Measurements from ENCODE around the gene C7. TPM values are rescaled to one million over a fixed set of nuclear protein-coding genes. Genes with fewer than 3 reads are reported as not detected.

Gene C7
- total and polyA plus RNA-seq, 2 of the 13 experiments (the other 11 are each of a cell fraction or from before 2014, with no cell fraction given), result 1.7 to 3.5 TPM

DNA sequence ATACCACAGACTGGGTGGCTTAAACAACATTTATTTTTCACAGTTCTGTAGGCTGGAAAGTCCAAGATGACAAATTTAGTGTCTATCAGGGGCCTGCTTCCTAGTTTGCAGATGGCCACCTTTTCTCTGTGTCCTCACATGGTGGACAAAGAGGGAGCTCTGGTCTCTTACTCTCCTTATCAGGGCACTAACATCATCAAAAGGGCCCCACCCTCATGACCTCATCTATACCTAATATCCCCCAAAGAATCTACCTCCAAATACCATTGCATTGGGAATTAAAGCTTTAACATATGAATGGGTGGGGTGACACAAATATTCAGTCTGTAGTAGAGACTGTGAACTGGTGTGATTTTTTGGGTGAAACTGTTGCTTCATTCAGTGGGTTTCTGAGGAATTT, 78.1 kb downstream of the C7 start:
- no peak overlapping the region for H3K4me3 ChIP-seq (replicated peaks in 1 of 3; ENCODE audit: insufficient read depth in 1 of 3, low read depth in 2 of 3, low read length in 3 of 3)
- intact Hi-C loops (cut with micrococcal nuclease; ENCODE audit: unreplicated experiment), result no loop called here
- FAIRE-seq, result no peak
- no TSS peak for BruUV-seq (replicated peaks)
- H3K27ac ChIP-seq (ENCODE audit: extremely low read length, insufficient read depth, low read length), result no peak overlapping the region
- TF ChIP-seq TAF15 (IDR thresholded peaks at IDR 0.05; ENCODE audit: low read depth, low read length, poor library complexity, severe bottlenecking) (no peak), ZNF264 (CRISPR knock-in tag; IDR thresholded peaks at IDR 0.05) (peak; percentile 97)
- no peaks in the 10 kb centered on the region for H3K36me3 ChIP-seq (replicated peaks in 1 of 2; ENCODE audit: control insufficient read depth in 1 of 2, insufficient read depth in 2 of 2, low read length in 2 of 2)
- ChIA-PET POLR2A (no interaction called here), CTCF (ENCODE audit: low intra/inter-chr PET ratio, low total read pairs) (no interaction called here)
- no peak overlapping the region for H3K9ac ChIP-seq (ENCODE audit: insufficient read depth, low read depth, low read length)
- H3K27me3 ChIP-seq (ENCODE audit: control insufficient read depth in 1 of 2, insufficient read depth in 2 of 2, low read length in 2 of 2), result no peaks in the 10 kb centered on the region; a peak in 1 of 5 replicates
- peaks cover 39% of the 10 kb centered on the region for H3K4me1 ChIP-seq (ENCODE audit: insufficient read depth, low read length)
- H4K20me1 ChIP-seq (ENCODE audit: insufficient read depth, low read length), result no peaks in the 10 kb centered on the region
- no peaks in the 10 kb centered on the region for H3K79me2 ChIP-seq (ENCODE audit: insufficient read depth, low read length)
- no peak for ATAC-seq
- H3K9me3 ChIP-seq (ENCODE audit: low read length), result no peaks in the 10 kb centered on the region
- DNase-seq (ENCODE audit: low spot score), result no peak
- no peak overlapping the region for H2AFZ ChIP-seq (ENCODE audit: low read length)
- in situ Hi-C loops (cut with HindIII; ENCODE audit: extremely low pct_ligation_motif_present, low pct_unique_long_range_greater_than_20kb), result no loop called here
- no peak overlapping the region for H3K4me2 ChIP-seq (ENCODE audit: low read depth, low read length)

DNA sequence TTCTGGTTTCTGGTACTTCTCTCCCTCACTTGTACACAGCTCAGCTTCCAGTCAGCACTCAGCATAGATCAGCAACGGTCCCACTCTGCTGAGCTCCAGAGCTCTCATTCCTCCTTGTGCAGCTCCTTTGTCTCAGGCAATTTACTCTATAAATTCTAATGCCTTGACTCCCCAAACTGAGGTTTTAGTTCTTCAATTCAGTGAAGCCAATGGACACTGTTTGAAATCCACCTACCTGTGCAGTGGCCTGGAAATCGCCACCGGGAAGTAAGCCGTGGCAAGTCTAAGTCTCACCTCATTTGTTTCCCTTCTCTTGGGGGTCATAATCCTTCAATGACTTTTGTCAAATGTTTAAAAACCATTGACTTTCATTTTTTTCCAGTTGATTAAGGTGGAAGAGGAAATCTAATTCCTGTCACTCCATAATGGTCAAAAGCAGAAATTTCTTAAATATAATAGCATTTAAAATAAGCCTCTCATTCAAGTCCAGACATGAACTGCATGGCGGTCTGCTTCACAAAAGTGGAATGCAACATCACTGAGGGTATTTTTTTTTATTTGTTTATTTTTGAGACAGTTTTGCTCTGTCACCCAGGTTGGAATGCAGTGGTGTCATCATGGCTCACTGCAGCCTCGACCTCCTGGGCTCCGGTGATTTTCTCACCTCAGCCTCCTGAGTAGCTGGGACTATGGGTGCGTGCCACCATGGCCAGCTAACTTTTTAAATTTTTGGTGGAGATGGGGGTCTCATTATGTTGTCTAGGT, 79.6 kb downstream of the C7 start:
- BruUV-seq (replicated peaks), result no TSS peak
- Histone ChIP-seq H3K9ac (ENCODE audit: insufficient read depth, low read depth, low read length) (no peak overlapping the region), H3K4me2 (ENCODE audit: low read depth, low read length) (no peak overlapping the region), H2AFZ (ENCODE audit: low read length) (no peak overlapping the region), H3K4me3 (replicated peaks in 1 of 3; ENCODE audit: insufficient read depth in 1 of 3, low read depth in 2 of 3, low read length in 3 of 3) (no peak overlapping the region), H3K9me3 (ENCODE audit: low read length) (no peaks in the 10 kb centered on the region; the same call in 1 of the 2 replicates), H3K27me3 (ENCODE audit: control insufficient read depth in 1 of 2, insufficient read depth in 2 of 2, low read length in 2 of 2) (no peaks in the 10 kb centered on the region), H4K20me1 (ENCODE audit: insufficient read depth, low read length) (no peaks in the 10 kb centered on the region), H3K36me3 (replicated peaks in 1 of 2; ENCODE audit: control insufficient read depth in 1 of 2, insufficient read depth in 2 of 2, low read length in 2 of 2) (no peaks in the 10 kb centered on the region), H3K27ac (ENCODE audit: extremely low read length, insufficient read depth, low read length) (peak overlapping the region; percentile 4), H3K79me2 (ENCODE audit: insufficient read depth, low read length) (no peaks in the 10 kb centered on the region), H3K4me1 (ENCODE audit: insufficient read depth, low read length) (peaks cover 51% of the 10 kb centered on the region)
- peak; percentile 15 for DNase-seq (ENCODE audit: low spot score)
- ATAC-seq, result no peak
- 90% methylated on average over 8 of the region's 8 CpGs for WGBS (ENCODE audit: low lambda C conversion rate)
- ChIA-PET CTCF (ENCODE audit: low intra/inter-chr PET ratio, low total read pairs) (no interaction called here), POLR2A (no interaction called here)
- no peak for FAIRE-seq
- TF ChIP-seq HDAC1 (CRISPR knock-in tag; IDR thresholded peaks at IDR 0.05), result no peak
- TF ChIP-seq FOXM1 (CRISPR knock-in tag; IDR thresholded peaks at IDR 0.05), result no peak
- TF ChIP-seq, protein P1, sequence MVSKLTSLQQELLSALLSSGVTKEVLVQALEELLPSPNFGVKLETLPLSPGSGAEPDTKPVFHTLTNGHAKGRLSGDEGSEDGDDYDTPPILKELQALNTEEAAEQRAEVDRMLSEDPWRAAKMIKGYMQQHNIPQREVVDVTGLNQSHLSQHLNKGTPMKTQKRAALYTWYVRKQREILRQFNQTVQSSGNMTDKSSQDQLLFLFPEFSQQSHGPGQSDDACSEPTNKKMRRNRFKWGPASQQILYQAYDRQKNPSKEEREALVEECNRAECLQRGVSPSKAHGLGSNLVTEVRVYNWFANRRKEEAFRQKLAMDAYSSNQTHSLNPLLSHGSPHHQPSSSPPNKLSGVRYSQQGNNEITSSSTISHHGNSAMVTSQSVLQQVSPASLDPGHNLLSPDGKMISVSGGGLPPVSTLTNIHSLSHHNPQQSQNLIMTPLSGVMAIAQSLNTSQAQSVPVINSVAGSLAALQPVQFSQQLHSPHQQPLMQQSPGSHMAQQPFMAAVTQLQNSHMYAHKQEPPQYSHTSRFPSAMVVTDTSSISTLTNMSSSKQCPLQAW (CRISPR knock-in tag; IDR thresholded peaks at IDR 0.05), result no peak
- 0 out of 2 replicates have a peak, but pooled peaks have one; percentile 13 for TF ChIP-seq NFE2L2 (IDR thresholded peaks at IDR 0.05; ENCODE audit: low read length)
- peak; percentile 33; the same call in 1 of the 2 replicates for TF ChIP-seq FOSL2 (CRISPR knock-in tag; IDR thresholded peaks at IDR 0.05)
- TF ChIP-seq, protein P2, sequence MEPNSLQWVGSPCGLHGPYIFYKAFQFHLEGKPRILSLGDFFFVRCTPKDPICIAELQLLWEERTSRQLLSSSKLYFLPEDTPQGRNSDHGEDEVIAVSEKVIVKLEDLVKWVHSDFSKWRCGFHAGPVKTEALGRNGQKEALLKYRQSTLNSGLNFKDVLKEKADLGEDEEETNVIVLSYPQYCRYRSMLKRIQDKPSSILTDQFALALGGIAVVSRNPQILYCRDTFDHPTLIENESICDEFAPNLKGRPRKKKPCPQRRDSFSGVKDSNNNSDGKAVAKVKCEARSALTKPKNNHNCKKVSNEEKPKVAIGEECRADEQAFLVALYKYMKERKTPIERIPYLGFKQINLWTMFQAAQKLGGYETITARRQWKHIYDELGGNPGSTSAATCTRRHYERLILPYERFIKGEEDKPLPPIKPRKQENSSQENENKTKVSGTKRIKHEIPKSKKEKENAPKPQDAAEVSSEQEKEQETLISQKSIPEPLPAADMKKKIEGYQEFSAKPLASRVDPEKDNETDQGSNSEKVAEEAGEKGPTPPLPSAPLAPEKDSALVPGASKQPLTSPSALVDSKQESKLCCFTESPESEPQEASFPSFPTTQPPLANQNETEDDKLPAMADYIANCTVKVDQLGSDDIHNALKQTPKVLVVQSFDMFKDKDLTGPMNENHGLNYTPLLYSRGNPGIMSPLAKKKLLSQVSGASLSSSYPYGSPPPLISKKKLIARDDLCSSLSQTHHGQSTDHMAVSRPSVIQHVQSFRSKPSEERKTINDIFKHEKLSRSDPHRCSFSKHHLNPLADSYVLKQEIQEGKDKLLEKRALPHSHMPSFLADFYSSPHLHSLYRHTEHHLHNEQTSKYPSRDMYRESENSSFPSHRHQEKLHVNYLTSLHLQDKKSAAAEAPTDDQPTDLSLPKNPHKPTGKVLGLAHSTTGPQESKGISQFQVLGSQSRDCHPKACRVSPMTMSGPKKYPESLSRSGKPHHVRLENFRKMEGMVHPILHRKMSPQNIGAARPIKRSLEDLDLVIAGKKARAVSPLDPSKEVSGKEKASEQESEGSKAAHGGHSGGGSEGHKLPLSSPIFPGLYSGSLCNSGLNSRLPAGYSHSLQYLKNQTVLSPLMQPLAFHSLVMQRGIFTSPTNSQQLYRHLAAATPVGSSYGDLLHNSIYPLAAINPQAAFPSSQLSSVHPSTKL (CRISPR knock-in tag; IDR thresholded peaks at IDR 0.05), result 0 out of 2 replicates have a peak, but pooled peaks have one; percentile 33
- TF ChIP-seq, protein P3, sequence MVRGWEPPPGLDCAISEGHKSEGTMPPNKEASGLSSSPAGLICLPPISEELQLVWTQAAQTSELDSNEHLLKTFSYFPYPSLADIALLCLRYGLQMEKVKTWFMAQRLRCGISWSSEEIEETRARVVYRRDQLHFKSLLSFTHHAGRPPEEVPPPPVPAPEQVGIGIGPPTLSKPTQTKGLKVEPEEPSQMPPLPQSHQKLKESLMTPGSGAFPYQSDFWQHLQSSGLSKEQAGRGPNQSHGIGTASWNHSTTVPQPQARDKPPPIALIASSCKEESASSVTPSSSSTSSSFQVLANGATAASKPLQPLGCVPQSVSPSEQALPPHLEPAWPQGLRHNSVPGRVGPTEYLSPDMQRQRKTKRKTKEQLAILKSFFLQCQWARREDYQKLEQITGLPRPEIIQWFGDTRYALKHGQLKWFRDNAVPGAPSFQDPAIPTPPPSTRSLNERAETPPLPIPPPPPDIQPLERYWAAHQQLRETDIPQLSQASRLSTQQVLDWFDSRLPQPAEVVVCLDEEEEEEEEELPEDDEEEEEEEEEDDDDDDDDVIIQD (CRISPR knock-in tag; IDR thresholded peaks at IDR 0.05; ENCODE audit: low read depth), result peak; percentile 25; the same call in 1 of the 2 replicates
- no peak for TF ChIP-seq FOXK1 (CRISPR knock-in tag; IDR thresholded peaks at IDR 0.05; ENCODE audit: borderline replicate concordance, low read depth)
- in situ Hi-C loops (cut with HindIII; ENCODE audit: extremely low pct_ligation_motif_present, low pct_unique_long_range_greater_than_20kb), result no loop called here
- intact Hi-C loops (cut with micrococcal nuclease; ENCODE audit: unreplicated experiment), result no loop called here
